Hepatocyte (in vitro differentiated cells): ENCODE data around the gene IGFBPL1. TPM values are rescaled to one million over a fixed set of nuclear protein-coding genes. Genes with fewer than 3 reads are reported as not detected.

Experiments
- DNase-seq: peaks from one replicate; pipeline ENCODE4 v3.0.0-alpha.2; 2016; ENCODE audit warnings: low spot score
- H2AFZ ChIP-seq: fragments of 200-600 bp; sonication (generic); 2 replicates; pipeline ENCODE4 v1.6.0; 2016; ENCODE audit warnings: antibody characterized with exemption, mild to moderate bottlenecking
- H3K27ac ChIP-seq: fragments of 200-600 bp; sonication (generic); 2 replicates; pipeline ENCODE4 v1.5.1; 2016; ENCODE audit warnings: mild to moderate bottlenecking
- H3K27me3 ChIP-seq: fragments of 200-600 bp; sonication (generic); 2 replicates; pipeline ENCODE4 v1.6.1; 2016
- H3K36me3 ChIP-seq: fragments of 200-600 bp; sonication (generic); replicated peaks from 2 replicates; pipeline ENCODE4 v1.5.1; 2016; ENCODE audit warnings: low read depth; ENCODE audit not compliant: insufficient read depth
- H3K4me1 ChIP-seq: fragments of 200-600 bp; sonication (generic); 2 replicates; pipeline ENCODE4 v1.5.1; 2016; ENCODE audit warnings: mild to moderate bottlenecking, moderate library complexity; ENCODE audit not compliant: insufficient read depth
- H3K4me2 ChIP-seq: fragments of 200-600 bp; sonication (generic); 2 replicates; pipeline ENCODE4 v1.6.0; 2016
- H3K4me3 ChIP-seq: fragments of 200-600 bp; sonication (generic); 2 replicates; pipeline ENCODE4 v1.5.1; 2016; ENCODE audit warnings: mild to moderate bottlenecking
- H3K79me2 ChIP-seq: fragments of 200-600 bp; sonication (generic); 2 replicates; pipeline ENCODE4 v1.6.0; 2017; ENCODE audit warnings: mild to moderate bottlenecking
- H3K9me2 ChIP-seq: fragments of 200-600 bp; sonication (generic); replicated peaks from 2 replicates; pipeline ENCODE4 v1.6.0; 2017; ENCODE audit warnings: mild to moderate bottlenecking; ENCODE audit not compliant: insufficient read depth
- H3K9me3 ChIP-seq: fragments of 200-600 bp; sonication (generic); 2 replicates; pipeline ENCODE4 v1.5.1; 2016; ENCODE audit warnings: low read depth, mild to moderate bottlenecking
- H4K20me1 ChIP-seq: fragments of 200-600 bp; sonication (generic); 2 replicates; pipeline ENCODE4 v1.6.0; 2016; ENCODE audit warnings: mild to moderate bottlenecking; ENCODE audit not compliant: insufficient read depth, poor library complexity, severe bottlenecking
- CTCF ChIP-seq: fragments of 200-600 bp; sonication (generic); IDR thresholded peaks from 2 replicates; pipeline ENCODE4 v1.5.1; 2016; ENCODE audit warnings: antibody characterized with exemption, mild to moderate bottlenecking; ENCODE audit not compliant: poor library complexity
- EZH2 ChIP-seq: fragments of 200-600 bp; sonication (generic); IDR thresholded peaks from 2 replicates; pipeline ENCODE4 v1.6.1; 2016; ENCODE audit warnings: antibody characterized with exemption, mild to moderate bottlenecking, borderline replicate concordance
- EZH2phosphoT487 ChIP-seq: fragments of 200-600 bp; sonication (generic); IDR thresholded peaks from one replicate; pipeline ENCODE4 v1.6.1; 2018; ENCODE audit warnings: antibody characterized with exemption, mild to moderate bottlenecking, low read depth, moderate library complexity; ENCODE audit not compliant: unreplicated experiment, severe bottlenecking
- WGBS: methylation state at CpG from one replicate; pipeline ENCODE4 v1.1.6; 2016; ENCODE audit warnings: low lambda C conversion rate; ENCODE audit errors: missing lambda C conversion rate; 5-methylcytosine and 5-hydroxymethylcytosine counted together
- polyA plus RNA-seq: library from polyadenylated mRNA; unstranded; fragments of >200 nt; fragmentation: Nextera tagmentation; extraction: Ambion mirVana; gene quantifications from 2 replicates; pipeline ENCODE4 v1.2.1, GENCODE V29; 2016
- total RNA-seq: library from RNA; depleted of rRNA; stranded (reverse); fragments of >200 nt; gene quantifications from 2 replicates; pipeline ENCODE4 v1.2.3, GENCODE V29; 2014

The IGFBPL1 gene
- total and polyA plus RNA-seq, 2 experiments from 2014 or later = 2.5 to 9.8 TPM

- no peaks in the 10 kb centered on the region for H3K27me3 ChIP-seq
- no peak overlapping the region for H3K27ac ChIP-seq
- no peaks in the 10 kb centered on the region for H3K9me3 ChIP-seq
- peaks cover 5% of the 10 kb centered on the region for H3K4me1 ChIP-seq
- H2AFZ ChIP-seq = no peak overlapping the region
- no peak for DNase-seq
- H4K20me1 ChIP-seq = no peaks in the 10 kb centered on the region
- H3K79me2 ChIP-seq = no peaks in the 10 kb centered on the region
- no peak overlapping the region for H3K4me2 ChIP-seq
- 71% methylated on average over 3 of the region's 3 CpGs for WGBS
- H3K9me2 ChIP-seq = no peaks in the 10 kb centered on the region
- H3K36me3 ChIP-seq = no peaks in the 10 kb centered on the region
- TF ChIP-seq EZH2phosphoT487 (no peak), EZH2 (no peak), CTCF (no peak)
- H3K4me3 ChIP-seq = no peak overlapping the region
Observed at GRCh38 chr9:38373679-38374078, 50.6 kb downstream of the IGFBPL1 start.

DNA sequence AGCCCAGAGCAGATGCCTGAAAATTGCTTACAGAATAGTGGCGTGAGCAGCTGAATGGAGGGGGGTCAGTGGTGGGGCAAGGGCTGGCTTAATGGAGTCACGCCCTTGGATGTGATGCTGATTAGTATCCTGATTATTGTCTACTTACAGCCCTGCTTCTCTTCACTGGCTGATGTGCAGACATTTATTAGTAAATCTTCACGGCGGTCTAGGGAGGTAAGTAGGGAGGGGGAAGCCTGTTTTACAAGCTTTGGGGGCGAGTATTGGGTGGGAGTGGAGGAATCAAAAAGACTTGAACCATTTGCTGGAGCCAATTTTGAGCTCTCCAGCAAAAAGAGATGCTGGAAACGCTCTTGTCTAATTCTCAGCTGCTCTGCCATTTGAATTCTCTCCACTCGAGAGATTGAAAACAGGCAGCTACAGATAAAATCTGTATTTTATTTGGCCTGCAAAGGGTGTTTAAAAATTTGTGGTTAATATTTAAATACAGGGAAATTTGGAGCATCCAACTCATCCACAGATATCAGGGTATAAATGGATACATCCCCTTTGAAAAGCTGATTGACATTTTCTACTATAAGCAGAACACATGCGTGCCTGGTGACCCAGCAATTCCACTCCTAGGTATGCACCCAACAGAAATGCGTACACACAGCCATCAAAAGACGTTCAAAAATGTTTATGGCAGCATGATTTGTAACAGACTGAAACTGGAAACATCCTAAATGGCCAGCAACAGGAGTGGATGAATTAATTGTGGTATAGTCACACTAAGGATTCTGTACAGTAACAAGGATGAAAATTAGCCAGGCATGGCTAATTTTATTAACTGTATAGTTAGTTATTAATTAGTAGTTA, 51.3 kb downstream of the IGFBPL1 start:
- no peaks in the 10 kb centered on the region for H3K9me2 ChIP-seq
- no peak overlapping the region for H3K4me2 ChIP-seq
- no peak for TF ChIP-seq EZH2
- H3K4me3 ChIP-seq = no peak overlapping the region
- H3K27me3 ChIP-seq = no peaks in the 10 kb centered on the region
- H2AFZ ChIP-seq = no peak overlapping the region
- no peaks in the 10 kb centered on the region for H3K9me3 ChIP-seq
- 57% methylated on average over 10 of the region's 10 CpGs for whole genome bisulfite sequencing
- no peaks in the 10 kb centered on the region for H3K79me2 ChIP-seq
- H3K27ac ChIP-seq = no peak overlapping the region
- no peaks in the 10 kb centered on the region for H3K36me3 ChIP-seq
- no peaks in the 10 kb centered on the region for H4K20me1 ChIP-seq
- DNase-seq = no peak
- peaks cover 5% of the 10 kb centered on the region for H3K4me1 ChIP-seq

- 80% methylated on average over 2 of the region's 2 CpGs for WGBS
- Histone ChIP-seq H3K27ac (no peak overlapping the region), H4K20me1 (no peaks in the 10 kb centered on the region)
Observed at GRCh38 chr9:38371495-38371894, 52.8 kb downstream of the IGFBPL1 start.

More at GRCh38 chr9:38371495-38371894, 52.8 kb downstream of the IGFBPL1 start:
- Histone ChIP-seq H3K9me2 (no peaks in the 10 kb centered on the region), H3K4me3 (no peak overlapping the region), H3K4me2 (no peak overlapping the region), H3K36me3 (no peaks in the 10 kb centered on the region), H3K79me2 (no peaks in the 10 kb centered on the region), H2AFZ (no peak overlapping the region), H3K9me3 (no peaks in the 10 kb centered on the region), H3K27me3 (no peaks in the 10 kb centered on the region), H3K4me1 (peaks cover 5% of the 10 kb centered on the region)
- DNase-seq = peak; percentile 67
- TF ChIP-seq EZH2 = no peak
- TF ChIP-seq EZH2phosphoT487 = no peak
- peak; percentile 54 for TF ChIP-seq CTCF
